ENCODE results near the gene AMPH.
"Not testable (repeated sequence)": the region's sequence is repeated elsewhere in the genome, so short reads cannot be mapped to it uniquely, and the experiment has no call there.

Gene AMPH

GRCh38 chr7:38395921-38396552 is 235.1 kb downstream of the AMPH start:
- DNase-seq (ENCODE audit: low read depth), result not testable (repeated sequence)

GRCh38 chr7:38394660-38395059 is 236.5 kb downstream of the AMPH start:
- no peak for DNase-seq (ENCODE audit: low read depth)

GRCh38 chr7:38393874-38394273 is 237.3 kb downstream of the AMPH start:
- no peak for DNase-seq (ENCODE audit: low read depth)

- DNase-seq (ENCODE audit: low read depth), result no peak
Observed at GRCh38 chr7:38391751-38392150, 239.4 kb downstream of the AMPH start.

- no peak for DNase-seq (ENCODE audit: low read depth)
Observed at GRCh38 chr7:38385682-38386081, 245.5 kb downstream of the AMPH start.

- no peak for DNase-seq (ENCODE audit: low read depth)
Observed at GRCh38 chr7:38383281-38383680, 247.9 kb downstream of the AMPH start.

- DNase-seq (ENCODE audit: low read depth), result no peak
Observed at GRCh38 chr7:38382684-38383083, 248.5 kb downstream of the AMPH start.

GRCh38 chr7:38375453-38375852 is 255.7 kb downstream of the AMPH start:
- DNase-seq (ENCODE audit: low read depth), result no peak

- DNase-seq (ENCODE audit: low read depth), result no peak
Observed at GRCh38 chr7:38374507-38374906, 256.7 kb downstream of the AMPH start.

- no peak for DNase-seq (ENCODE audit: low read depth)
Observed at GRCh38 chr7:38373155-38373554, 258.0 kb downstream of the AMPH start.

GRCh38 chr7:38372290-38372689 is 258.9 kb downstream of the AMPH start:
- no peak for DNase-seq (ENCODE audit: low read depth)

GRCh38 chr7:38369816-38370493 is 261.2 kb downstream of the AMPH start:
- DNase-seq (ENCODE audit: low read depth), result peak; percentile 62

GRCh38 chr7:38368191-38368605 is 263.0 kb downstream of the AMPH start:
- peak; percentile 63 for DNase-seq (ENCODE audit: low read depth)

- no peak for DNase-seq (ENCODE audit: low read depth)
Observed at GRCh38 chr7:38367301-38367890, 263.8 kb downstream of the AMPH start.

GRCh38 chr7:38363379-38363778 is 267.8 kb downstream of the AMPH start:
- not testable (repeated sequence) for DNase-seq (ENCODE audit: low read depth)

- DNase-seq (ENCODE audit: low read depth), result not testable (repeated sequence)
Observed at GRCh38 chr7:38362611-38363237, 268.4 kb downstream of the AMPH start.

GRCh38 chr7:38360776-38361175 is 270.4 kb downstream of the AMPH start:
- DNase-seq (ENCODE audit: low read depth), result no peak

GRCh38 chr7:38359071-38359601 is 272.0 kb downstream of the AMPH start:
- peak; percentile 50 for DNase-seq (ENCODE audit: low read depth)

- not testable (repeated sequence) for DNase-seq (ENCODE audit: low read depth)
Observed at GRCh38 chr7:38358273-38358831, 272.8 kb downstream of the AMPH start.

- DNase-seq (ENCODE audit: low read depth), result peak; percentile 42
Observed at GRCh38 chr7:38354271-38354851, 276.8 kb downstream of the AMPH start.

GRCh38 chr7:38353431-38353881 is 277.7 kb downstream of the AMPH start:
- not testable (repeated sequence) for DNase-seq (ENCODE audit: low read depth)

- no peak for DNase-seq (ENCODE audit: low read depth)
Observed at GRCh38 chr7:38351601-38352000, 279.6 kb downstream of the AMPH start.
